Esophagus muscularis mucosa (tissue), 4 donors: ENCODE measurements around the gene STX16. TPM values are rescaled to one million over a fixed set of nuclear protein-coding genes. Genes with fewer than 3 reads are reported as not detected.

Experiments
- DNase-seq: peaks from one replicate; pipeline ENCODE4 v3.0.0-alpha.2; 2017; ENCODE audit errors: extremely low spot score
- H3K27ac ChIP-seq, 4 donors: fragments of 200-600 bp; sonication (generic); replicated peaks in 1 of 4; 1 replicate in 3 of 4; 2 replicates in 1 of 4; pipeline ENCODE4 v1.5.1; 2016 to 2019; ENCODE audit warnings: mild to moderate bottlenecking in 1 of 4
- H3K27me3 ChIP-seq, 4 donors: fragments of 200-600 bp; sonication (generic); one replicate each; pipeline versions ENCODE4 v1.5.1 to v1.6.0; 2016 to 2019
- H3K36me3 ChIP-seq, 4 donors: fragments of 200-600 bp; sonication (generic); one replicate each; pipeline ENCODE4 v1.5.1; 2016 to 2019
- H3K4me1 ChIP-seq, 4 donors: fragments of 200-600 bp; sonication (generic); one replicate each; pipeline ENCODE4 v1.5.1; 2016 to 2019
- H3K4me3 ChIP-seq, 4 donors: fragments of 200-600 bp; sonication (generic); 1 replicate in 2 of 4; 2 replicates in 2 of 4; pipeline ENCODE4 v1.5.1; 2016 to 2019; ENCODE audit warnings: mild to moderate bottlenecking in 4 of 4, moderate library complexity in 1 of 4
- H3K9me3 ChIP-seq, 4 donors: fragments of 200-600 bp; sonication (generic); 1 replicate in 3 of 4; 2 replicates in 1 of 4; pipeline ENCODE4 v1.5.1; 2016 to 2019
- EP300 ChIP-seq: sonication (generic); formaldehyde crosslinking; IDR thresholded peaks from one replicate; pipeline ENCODE4 v1.6.1; 2017; ENCODE audit warnings: antibody characterized with exemption
- POLR2A ChIP-seq: fragments of 450-650 bp; IDR thresholded peaks from one replicate; pipeline ENCODE4 v1.6.1; 2017; ENCODE audit warnings: antibody characterized with exemption, moderate library complexity, mild to moderate bottlenecking, low read depth
- POLR2AphosphoS5 ChIP-seq, 2 donors: sonication (generic); formaldehyde crosslinking; IDR thresholded peaks; one replicate each; pipeline ENCODE4 v1.6.1; 2017; ENCODE audit warnings: antibody characterized with exemption in 2 of 2
- WGBS: methylation state at CpG from one replicate; pipeline ENCODE4 v1.1.5; 2018; 5-methylcytosine and 5-hydroxymethylcytosine counted together
- intact Hi-C: fragments of 100-400 bp; cut with DNase I; formaldehyde crosslinking; loops from one replicate; pipeline ENCODE4 v1.15.1; 2023
- total RNA-seq, 4 donors: library from RNA; depleted of rRNA; stranded (reverse); fragments of >200 nt; gene quantifications; one replicate each; pipeline versions ENCODE4 v1.1.0 to v1.2.1, GENCODE V29; 2016
- TF ChIP-seq, protein P1 (sequence below), 3 experiments: fragments of 200-600 bp in 2 of 3; fragments of 450-650 bp in 1 of 3; sonication (generic) in 2 of 3; IDR thresholded peaks; one replicate each; pipeline ENCODE4 v1.5.1; 2017 to 2019; ENCODE audit warnings: antibody characterized with exemption in 3 of 3, mild to moderate bottlenecking in 2 of 3, moderate library complexity in 1 of 3

STX16 gene
- total RNA-seq, 4 donors from 2014 or later = 36.6 to 57.7 (median 43.5) TPM

DNA sequence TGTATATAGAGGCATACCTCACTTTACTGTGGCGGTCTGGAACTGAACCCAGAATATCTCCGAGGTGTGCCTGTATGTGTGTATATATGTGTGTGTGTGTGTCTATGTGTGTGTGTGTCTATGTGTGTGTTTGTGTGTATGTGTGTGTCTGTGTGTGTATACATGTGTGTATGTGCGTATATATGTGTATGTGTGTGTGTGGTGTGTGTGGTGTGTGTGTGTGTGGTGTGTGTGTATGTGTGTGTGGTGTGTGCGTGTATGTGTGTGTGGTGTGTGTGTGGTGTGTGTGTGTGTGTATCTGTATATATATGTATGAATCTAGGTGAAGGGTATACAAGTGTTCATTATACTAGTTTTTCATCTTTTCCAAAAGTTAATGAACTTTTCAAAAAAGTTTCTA is 37.3 kb downstream of the STX16 start:
- intact Hi-C loops = no loop called here
- H3K36me3 ChIP-seq = peaks cover 0 to 12% (median 0%) of the 10 kb centered on the region in 4 donors
- H3K9me3 ChIP-seq = no peaks in the 10 kb centered on the region
- TF ChIP-seq POLR2A = no peak
- no peak for TF ChIP-seq POLR2AphosphoS5 (IDR thresholded peaks at IDR 0.05)
- no peak for TF ChIP-seq EP300
- TF ChIP-seq, protein P1, sequence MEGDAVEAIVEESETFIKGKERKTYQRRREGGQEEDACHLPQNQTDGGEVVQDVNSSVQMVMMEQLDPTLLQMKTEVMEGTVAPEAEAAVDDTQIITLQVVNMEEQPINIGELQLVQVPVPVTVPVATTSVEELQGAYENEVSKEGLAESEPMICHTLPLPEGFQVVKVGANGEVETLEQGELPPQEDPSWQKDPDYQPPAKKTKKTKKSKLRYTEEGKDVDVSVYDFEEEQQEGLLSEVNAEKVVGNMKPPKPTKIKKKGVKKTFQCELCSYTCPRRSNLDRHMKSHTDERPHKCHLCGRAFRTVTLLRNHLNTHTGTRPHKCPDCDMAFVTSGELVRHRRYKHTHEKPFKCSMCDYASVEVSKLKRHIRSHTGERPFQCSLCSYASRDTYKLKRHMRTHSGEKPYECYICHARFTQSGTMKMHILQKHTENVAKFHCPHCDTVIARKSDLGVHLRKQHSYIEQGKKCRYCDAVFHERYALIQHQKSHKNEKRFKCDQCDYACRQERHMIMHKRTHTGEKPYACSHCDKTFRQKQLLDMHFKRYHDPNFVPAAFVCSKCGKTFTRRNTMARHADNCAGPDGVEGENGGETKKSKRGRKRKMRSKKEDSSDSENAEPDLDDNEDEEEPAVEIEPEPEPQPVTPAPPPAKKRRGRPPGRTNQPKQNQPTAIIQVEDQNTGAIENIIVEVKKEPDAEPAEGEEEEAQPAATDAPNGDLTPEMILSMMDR (IDR thresholded peaks at IDR 0.05) = no peak
- no peaks in the 10 kb centered on the region for H3K27me3 ChIP-seq
- no peak overlapping the region for H3K4me3 ChIP-seq
- no peak overlapping the region for H3K27ac ChIP-seq
- 90% methylated on average over 4 of the region's 4 CpGs for WGBS
- DNase-seq = no peak
- peaks cover 17 to 41% (median 40%) of the 10 kb centered on the region in 4 donors for H3K4me1 ChIP-seq

DNA sequence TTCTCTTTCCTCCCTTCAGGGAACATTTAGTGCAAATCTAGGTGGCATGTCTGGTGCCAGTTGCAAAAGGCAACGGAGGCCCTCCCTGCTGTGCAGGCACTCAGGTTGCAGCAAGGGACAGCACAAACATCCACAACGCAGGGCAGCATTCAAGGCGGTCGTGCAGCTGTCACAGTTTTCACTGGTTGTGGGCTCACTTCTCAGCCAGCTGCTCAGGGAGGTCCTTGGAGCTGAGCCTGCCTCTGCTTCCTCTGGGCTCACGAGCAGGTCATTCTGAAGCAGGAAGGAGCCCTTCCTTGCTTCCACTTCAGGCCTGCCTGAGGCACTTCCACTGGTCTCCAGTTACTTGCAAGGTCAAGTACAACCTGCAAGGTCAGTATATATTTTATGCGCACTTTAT is 37.8 kb downstream of the STX16 start:
- no peak overlapping the region for H3K27ac ChIP-seq
- WGBS = 47% methylated on average over 6 of the region's 6 CpGs
- DNase-seq = no peak
- intact Hi-C loops = no loop called here
- TF ChIP-seq, protein P1 (IDR thresholded peaks at IDR 0.05) = no peak
- TF ChIP-seq POLR2AphosphoS5 (IDR thresholded peaks at IDR 0.05) = no peak
- no peak for TF ChIP-seq POLR2A
- TF ChIP-seq EP300 = no peak
- peaks cover 0 to 12% (median 0%) of the 10 kb centered on the region in 4 donors for H3K36me3 ChIP-seq
- H3K4me1 ChIP-seq = peaks cover 21 to 46% (median 45%) of the 10 kb centered on the region in 4 donors
- H3K9me3 ChIP-seq = no peaks in the 10 kb centered on the region
- no peaks in the 10 kb centered on the region for H3K27me3 ChIP-seq
- no peak overlapping the region for H3K4me3 ChIP-seq

- intact Hi-C loops = loop anchor here (5.0 kb wide), 1 partner anchor 453 kb away; no protein-coding TSS in a partner anchor
- TF ChIP-seq, protein P1 (IDR thresholded peaks at IDR 0.05) = no peak
- TF ChIP-seq POLR2AphosphoS5 (IDR thresholded peaks at IDR 0.05) (peak; percentile 65 to 74), POLR2A (no peak), EP300 (peak; percentile 63)
- DNase-seq = no peak
Measured at GRCh38 chr20:58690396-58691135, 39.5 kb downstream of the STX16 start.

GRCh38 chr20:58691773-58692578 is 40.9 kb downstream of the STX16 start:
- WGBS = 80% methylated on average over 7 of the region's 31 CpGs
- Histone ChIP-seq H3K27ac (peak overlapping the region; percentile 86 to 97 (median 96)), H3K27me3 (no peaks in the 10 kb centered on the region), H3K36me3 (peaks cover 14 to 26% (median 22%) of the 10 kb centered on the region in 4 donors), H3K4me1 (peaks cover 30 to 55% (median 55%) of the 10 kb centered on the region in 4 donors), H3K4me3 (peak overlapping the region; percentile 23 to 78 (median 35)), H3K9me3 (no peaks in the 10 kb centered on the region)
- DNase-seq = no peak
- intact Hi-C loops = loop anchor here (2.0 to 5.0 kb wide), 3 partner anchors 41 to 455 kb away; partner anchors contain the start of gene STX16
- TF ChIP-seq POLR2AphosphoS5 (IDR thresholded peaks at IDR 0.05) (peak in 1 of 2 donors; percentile 60), POLR2A (peak; percentile 41)
- TF ChIP-seq, protein P1 (IDR thresholded peaks at IDR 0.05) = no peak

More at GRCh38 chr20:58690396-58691135, 39.5 kb downstream of the STX16 start:
- WGBS = 26% methylated on average over 7 of the region's 7 CpGs
- Histone ChIP-seq H3K27me3 (no peaks in the 10 kb centered on the region), H3K9me3 (no peaks in the 10 kb centered on the region), H3K4me3 (no peak overlapping the region), H3K36me3 (peaks cover 0 to 16% (median 8%) of the 10 kb centered on the region in 4 donors), H3K4me1 (peaks cover 30 to 55% (median 55%) of the 10 kb centered on the region in 4 donors), H3K27ac (peak overlapping the region; percentile 86 to 97 (median 96))
